Endothelial cell (in vitro differentiated cells): ENCODE data around the gene LIPE. TPM values are rescaled to one million over a fixed set of nuclear protein-coding genes. Genes with fewer than 3 reads are reported as not detected.
"Not testable (repeated sequence)": the region's sequence is repeated elsewhere in the genome, so short reads cannot be mapped to it uniquely, and the experiment has no call there.

Experiments
- DNase-seq: peaks from one replicate; pipeline ENCODE4 v3.0.0; 2021; ENCODE audit warnings: low spot score
- H3K27ac Mint-ChIP-seq: one replicate; pipeline ENCODE4 v1.8.0; 2021; ENCODE audit warnings: mixed read lengths, inconsistent platforms; ENCODE audit not compliant: unreplicated experiment
- H3K27me3 Mint-ChIP-seq: one replicate; pipeline ENCODE4 v1.8.0; 2021; ENCODE audit warnings: mild to moderate bottlenecking, moderate library complexity, mixed read lengths, inconsistent platforms; ENCODE audit not compliant: unreplicated experiment
- H3K36me3 Mint-ChIP-seq: one replicate; pipeline ENCODE4 v1.8.0; 2021; ENCODE audit warnings: mild to moderate bottlenecking, low read depth, mixed read lengths, inconsistent platforms; ENCODE audit not compliant: unreplicated experiment
- H3K4me1 Mint-ChIP-seq: one replicate; pipeline ENCODE4 v1.8.0; 2021; ENCODE audit warnings: mild to moderate bottlenecking, mixed read lengths, inconsistent platforms; ENCODE audit not compliant: unreplicated experiment
- H3K4me3 Mint-ChIP-seq: one replicate; pipeline ENCODE4 v1.8.0; 2021; ENCODE audit warnings: mild to moderate bottlenecking, mixed read lengths, inconsistent platforms; ENCODE audit not compliant: unreplicated experiment
- H3K9me3 Mint-ChIP-seq: one replicate; pipeline ENCODE4 v1.8.0; 2021; ENCODE audit warnings: mixed read lengths, inconsistent platforms; ENCODE audit not compliant: unreplicated experiment
- total RNA-seq: library from RNA; stranded (reverse); fragmentation: NEBNext Ultra II Directional; extraction: Animal tissue kit (Norgen Biotek cat#: 25700); gene quantifications from one replicate; pipeline ENCODE4 v1.2.1, GENCODE V29; 2021; ENCODE audit not compliant: unreplicated experiment
- TF ChIP-seq, protein P1 (sequence below): fragments of 200-600 bp; sonication (generic); IDR thresholded peaks from one replicate; pipeline ENCODE4 v1.5.0; 2021; ENCODE audit warnings: antibody characterized with exemption; ENCODE audit not compliant: unreplicated experiment

The LIPE gene
- total RNA-seq, 1 donor from 2014 or later = 5.5 TPM

DNA sequence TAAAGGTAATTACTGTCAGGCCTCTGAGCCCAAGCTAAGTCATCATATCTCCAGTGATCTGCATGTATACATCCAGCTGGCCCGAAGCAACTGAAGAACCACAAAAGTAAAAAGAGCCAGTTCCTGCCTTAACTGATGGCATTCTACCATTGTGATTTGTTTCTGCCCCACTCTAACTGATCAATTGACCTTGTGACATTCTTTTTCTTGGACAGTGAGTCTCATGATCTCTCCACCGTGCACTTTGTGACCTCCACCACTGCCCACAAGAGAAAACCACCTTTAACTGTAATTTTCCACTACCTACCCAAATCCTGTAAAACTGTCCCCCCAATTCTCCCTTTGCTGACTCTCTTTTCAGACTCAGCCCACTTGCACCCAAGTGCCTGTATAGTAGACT lies 32.7 kb upstream of the LIPE start:
- DNase-seq = no peak

DNA sequence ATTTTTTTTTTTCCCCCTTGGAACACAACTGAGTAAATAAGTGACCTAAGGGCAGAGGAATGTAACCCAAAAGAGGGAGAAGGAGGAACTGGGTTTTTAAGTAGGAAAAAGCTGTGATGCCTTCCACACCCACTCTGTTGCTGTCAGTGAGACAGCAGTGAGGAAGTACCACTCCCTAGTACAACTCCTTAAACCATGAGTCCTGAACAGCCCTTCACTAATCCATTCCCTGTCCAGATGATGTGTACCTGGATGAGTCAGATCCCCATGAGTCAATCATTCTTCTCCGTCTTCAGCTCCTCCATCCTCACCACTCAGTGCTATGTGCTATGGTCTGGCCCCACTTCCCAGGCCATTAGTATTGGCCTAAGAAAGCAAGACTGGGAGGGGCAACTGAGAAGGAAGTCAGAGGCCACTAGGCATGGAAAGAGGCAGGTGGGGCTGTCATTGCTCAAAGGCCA lies 28.5 kb upstream of the LIPE start:
- peaks cover 5% of the 10 kb centered on the region for H3K27me3 Mint-ChIP-seq
- TF ChIP-seq, protein P1, sequence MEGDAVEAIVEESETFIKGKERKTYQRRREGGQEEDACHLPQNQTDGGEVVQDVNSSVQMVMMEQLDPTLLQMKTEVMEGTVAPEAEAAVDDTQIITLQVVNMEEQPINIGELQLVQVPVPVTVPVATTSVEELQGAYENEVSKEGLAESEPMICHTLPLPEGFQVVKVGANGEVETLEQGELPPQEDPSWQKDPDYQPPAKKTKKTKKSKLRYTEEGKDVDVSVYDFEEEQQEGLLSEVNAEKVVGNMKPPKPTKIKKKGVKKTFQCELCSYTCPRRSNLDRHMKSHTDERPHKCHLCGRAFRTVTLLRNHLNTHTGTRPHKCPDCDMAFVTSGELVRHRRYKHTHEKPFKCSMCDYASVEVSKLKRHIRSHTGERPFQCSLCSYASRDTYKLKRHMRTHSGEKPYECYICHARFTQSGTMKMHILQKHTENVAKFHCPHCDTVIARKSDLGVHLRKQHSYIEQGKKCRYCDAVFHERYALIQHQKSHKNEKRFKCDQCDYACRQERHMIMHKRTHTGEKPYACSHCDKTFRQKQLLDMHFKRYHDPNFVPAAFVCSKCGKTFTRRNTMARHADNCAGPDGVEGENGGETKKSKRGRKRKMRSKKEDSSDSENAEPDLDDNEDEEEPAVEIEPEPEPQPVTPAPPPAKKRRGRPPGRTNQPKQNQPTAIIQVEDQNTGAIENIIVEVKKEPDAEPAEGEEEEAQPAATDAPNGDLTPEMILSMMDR = no peak
- H3K27ac Mint-ChIP-seq = no peak overlapping the region
- H3K4me3 Mint-ChIP-seq = no peak overlapping the region
- no peaks in the 10 kb centered on the region for H3K9me3 Mint-ChIP-seq
- no peaks in the 10 kb centered on the region for H3K36me3 Mint-ChIP-seq
- DNase-seq = no peak
- H3K4me1 Mint-ChIP-seq = no peaks in the 10 kb centered on the region

More for the DNA sequence above, 32.7 kb upstream of the LIPE start:
- TF ChIP-seq, protein P1 = no peak
- H3K27me3 Mint-ChIP-seq = peaks cover 1% of the 10 kb centered on the region
- H3K4me3 Mint-ChIP-seq = no peak overlapping the region
- no peak overlapping the region for H3K27ac Mint-ChIP-seq
- H3K9me3 Mint-ChIP-seq = no peaks in the 10 kb centered on the region
- H3K36me3 Mint-ChIP-seq = no peaks in the 10 kb centered on the region
- no peaks in the 10 kb centered on the region for H3K4me1 Mint-ChIP-seq

DNA sequence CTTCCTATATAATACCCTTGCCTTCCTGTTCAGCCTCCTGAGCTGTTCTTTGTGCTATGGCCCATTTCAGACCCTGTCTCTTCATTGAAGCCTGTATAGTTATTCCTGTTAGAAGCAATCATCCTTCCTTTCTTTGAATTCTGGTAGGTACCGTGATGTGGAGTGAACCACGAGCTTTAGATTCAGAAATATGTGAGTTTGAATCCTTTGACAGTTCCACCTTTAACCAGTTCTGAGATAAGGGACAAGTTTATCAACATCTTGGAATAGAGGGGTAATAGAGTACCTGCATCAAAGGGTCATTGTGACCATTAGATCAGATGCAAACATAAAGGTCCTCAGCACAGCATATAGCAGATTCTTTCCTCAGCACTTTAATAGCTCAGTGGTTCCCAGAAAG lies 27.9 kb upstream of the LIPE start:
- Mint-ChIP-seq H3K27ac (no peak overlapping the region), H3K4me1 (no peaks in the 10 kb centered on the region)

DNA sequence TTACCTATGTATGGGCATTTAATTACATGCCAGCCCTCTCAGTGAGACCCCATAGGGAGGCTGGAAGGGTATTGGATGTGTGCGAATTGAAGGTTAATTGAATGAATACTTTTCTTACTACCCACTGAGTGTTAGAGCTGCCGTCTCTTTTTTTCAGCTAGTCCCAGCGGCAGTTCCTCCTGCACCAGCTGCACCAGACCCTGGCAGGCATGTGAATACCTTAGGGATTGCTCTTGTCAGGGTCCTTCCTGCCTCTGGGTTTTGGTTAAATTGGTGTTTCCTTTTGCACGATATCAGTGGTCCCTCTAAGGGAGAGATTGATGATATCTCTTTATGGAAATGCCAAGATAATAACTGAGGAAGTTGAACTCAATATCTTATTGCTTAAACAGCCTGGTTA lies 25.4 kb upstream of the LIPE start:
- no peaks in the 10 kb centered on the region for H3K36me3 Mint-ChIP-seq
- DNase-seq = no peak
- TF ChIP-seq, protein P1 = no peak
- no peak overlapping the region for H3K4me3 Mint-ChIP-seq
- peaks cover 5% of the 10 kb centered on the region for H3K27me3 Mint-ChIP-seq
- no peaks in the 10 kb centered on the region for H3K4me1 Mint-ChIP-seq
- no peak overlapping the region for H3K27ac Mint-ChIP-seq
- no peaks in the 10 kb centered on the region for H3K9me3 Mint-ChIP-seq

More for the DNA sequence above, 27.9 kb upstream of the LIPE start:
- H3K27me3 Mint-ChIP-seq = peaks cover 5% of the 10 kb centered on the region
- no peaks in the 10 kb centered on the region for H3K36me3 Mint-ChIP-seq
- no peaks in the 10 kb centered on the region for H3K9me3 Mint-ChIP-seq
- no peak for DNase-seq
- TF ChIP-seq, protein P1 = no peak
- no peak overlapping the region for H3K4me3 Mint-ChIP-seq

DNA sequence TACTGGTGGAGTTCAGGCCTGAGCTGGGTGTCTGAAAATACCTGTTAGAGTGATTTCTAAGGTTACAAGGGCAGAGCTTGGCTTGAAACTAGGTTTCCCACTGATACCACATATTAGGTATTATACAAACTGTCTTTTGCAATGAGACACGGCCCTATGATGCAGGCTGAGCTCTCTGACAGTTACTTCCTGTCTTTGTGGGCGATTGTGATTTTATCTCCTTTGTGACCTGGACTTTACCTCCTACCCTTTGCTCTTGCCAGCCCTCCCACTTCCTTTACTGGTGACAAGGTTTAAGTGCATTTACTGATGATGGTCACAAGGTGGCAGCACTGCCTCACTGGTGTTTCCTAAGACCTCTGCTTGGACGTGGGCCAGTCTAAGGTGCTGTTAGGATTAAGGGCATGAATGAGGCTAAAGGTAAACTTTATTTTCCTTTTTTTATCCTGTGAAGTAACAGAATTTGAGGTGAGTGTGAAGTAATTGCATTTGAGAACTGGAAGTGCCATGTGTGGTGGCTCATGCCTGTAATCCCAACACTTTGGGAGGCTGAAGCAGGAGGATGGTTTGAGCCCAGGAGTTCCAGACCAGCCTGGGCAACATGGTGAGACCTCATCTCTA lies 23.2 kb upstream of the LIPE start:
- H3K4me1 Mint-ChIP-seq = no peaks in the 10 kb centered on the region
- H3K27me3 Mint-ChIP-seq = peaks cover 5% of the 10 kb centered on the region
- H3K36me3 Mint-ChIP-seq = no peaks in the 10 kb centered on the region
- no peaks in the 10 kb centered on the region for H3K9me3 Mint-ChIP-seq
- no peak overlapping the region for H3K27ac Mint-ChIP-seq
- DNase-seq = peak; percentile 71
- no peak overlapping the region for H3K4me3 Mint-ChIP-seq
- TF ChIP-seq, protein P1 = peak; percentile 84

DNA sequence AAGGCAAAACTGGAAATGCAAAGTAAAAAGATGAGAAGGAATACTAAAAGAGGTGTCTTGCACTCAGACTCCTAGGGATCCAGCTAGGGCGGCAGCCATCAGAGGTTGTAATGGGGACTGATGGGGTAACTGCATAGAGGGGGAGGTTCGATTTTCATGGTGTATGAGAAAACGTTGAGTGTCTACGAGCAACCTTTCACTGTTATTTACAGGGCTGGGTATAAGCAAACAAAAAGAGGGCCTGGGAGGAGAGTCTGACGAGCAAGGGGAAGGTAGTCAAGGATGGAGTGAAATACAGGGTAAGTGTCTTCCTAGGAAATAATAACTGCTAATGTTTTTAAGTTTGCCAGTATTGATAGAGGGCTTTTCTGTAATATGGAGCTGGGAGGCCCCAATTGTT lies 21.1 kb upstream of the LIPE start:
- not testable (repeated sequence) for H3K4me1 Mint-ChIP-seq, H3K9me3 Mint-ChIP-seq, H3K27ac Mint-ChIP-seq, H3K4me3 Mint-ChIP-seq, H3K27me3 Mint-ChIP-seq, DNase-seq, H3K36me3 Mint-ChIP-seq
